Measurements from ENCODE around the gene PAX2.

- no peak for TF ChIP-seq CTCF (IDR thresholded peaks at IDR 0.05)
- TF ChIP-seq POLR2A (IDR thresholded peaks at IDR 0.05), result no peak
These were observed 79.5 kb downstream of the PAX2 start for GRCh38 chr10:100824886-100825285.
